Measurements from ENCODE around the gene LRRC8B.

The LRRC8B gene

GRCh38 chr1:89566761-89567174 lies 42.1 kb downstream of the LRRC8B start (continued):
- TF ChIP-seq, protein P1, sequence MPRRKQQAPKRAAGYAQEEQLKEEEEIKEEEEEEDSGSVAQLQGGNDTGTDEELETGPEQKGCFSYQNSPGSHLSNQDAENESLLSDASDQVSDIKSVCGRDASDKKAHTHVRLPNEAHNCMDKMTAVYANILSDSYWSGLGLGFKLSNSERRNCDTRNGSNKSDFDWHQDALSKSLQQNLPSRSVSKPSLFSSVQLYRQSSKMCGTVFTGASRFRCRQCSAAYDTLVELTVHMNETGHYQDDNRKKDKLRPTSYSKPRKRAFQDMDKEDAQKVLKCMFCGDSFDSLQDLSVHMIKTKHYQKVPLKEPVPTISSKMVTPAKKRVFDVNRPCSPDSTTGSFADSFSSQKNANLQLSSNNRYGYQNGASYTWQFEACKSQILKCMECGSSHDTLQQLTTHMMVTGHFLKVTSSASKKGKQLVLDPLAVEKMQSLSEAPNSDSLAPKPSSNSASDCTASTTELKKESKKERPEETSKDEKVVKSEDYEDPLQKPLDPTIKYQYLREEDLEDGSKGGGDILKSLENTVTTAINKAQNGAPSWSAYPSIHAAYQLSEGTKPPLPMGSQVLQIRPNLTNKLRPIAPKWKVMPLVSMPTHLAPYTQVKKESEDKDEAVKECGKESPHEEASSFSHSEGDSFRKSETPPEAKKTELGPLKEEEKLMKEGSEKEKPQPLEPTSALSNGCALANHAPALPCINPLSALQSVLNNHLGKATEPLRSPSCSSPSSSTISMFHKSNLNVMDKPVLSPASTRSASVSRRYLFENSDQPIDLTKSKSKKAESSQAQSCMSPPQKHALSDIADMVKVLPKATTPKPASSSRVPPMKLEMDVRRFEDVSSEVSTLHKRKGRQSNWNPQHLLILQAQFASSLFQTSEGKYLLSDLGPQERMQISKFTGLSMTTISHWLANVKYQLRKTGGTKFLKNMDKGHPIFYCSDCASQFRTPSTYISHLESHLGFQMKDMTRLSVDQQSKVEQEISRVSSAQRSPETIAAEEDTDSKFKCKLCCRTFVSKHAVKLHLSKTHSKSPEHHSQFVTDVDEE (CRISPR knock-in tag; IDR thresholded peaks at IDR 0.05) = no peak
- TF ChIP-seq ZNF8 (CRISPR knock-in tag; IDR thresholded peaks at IDR 0.05) (no peak), ZFP30 (CRISPR knock-in tag; IDR thresholded peaks at IDR 0.05) (no peak)

GRCh38 chr1:89567797-89568196 lies 43.2 kb downstream of the LRRC8B start:
- TF ChIP-seq GLIS3 (CRISPR knock-in tag; IDR thresholded peaks at IDR 0.05) = no peak
- TF ChIP-seq ISL1 (CRISPR knock-in tag; IDR thresholded peaks at IDR 0.05) = no peak
- TF ChIP-seq CSDC2 (CRISPR knock-in tag; IDR thresholded peaks at IDR 0.05) = no peak
- TF ChIP-seq SNAI2 (CRISPR knock-in tag; IDR thresholded peaks at IDR 0.05) = no peak
- no peak for TF ChIP-seq PATZ1 (CRISPR knock-in tag; IDR thresholded peaks at IDR 0.05; ENCODE audit: borderline replicate concordance)
- TF ChIP-seq, protein P2, sequence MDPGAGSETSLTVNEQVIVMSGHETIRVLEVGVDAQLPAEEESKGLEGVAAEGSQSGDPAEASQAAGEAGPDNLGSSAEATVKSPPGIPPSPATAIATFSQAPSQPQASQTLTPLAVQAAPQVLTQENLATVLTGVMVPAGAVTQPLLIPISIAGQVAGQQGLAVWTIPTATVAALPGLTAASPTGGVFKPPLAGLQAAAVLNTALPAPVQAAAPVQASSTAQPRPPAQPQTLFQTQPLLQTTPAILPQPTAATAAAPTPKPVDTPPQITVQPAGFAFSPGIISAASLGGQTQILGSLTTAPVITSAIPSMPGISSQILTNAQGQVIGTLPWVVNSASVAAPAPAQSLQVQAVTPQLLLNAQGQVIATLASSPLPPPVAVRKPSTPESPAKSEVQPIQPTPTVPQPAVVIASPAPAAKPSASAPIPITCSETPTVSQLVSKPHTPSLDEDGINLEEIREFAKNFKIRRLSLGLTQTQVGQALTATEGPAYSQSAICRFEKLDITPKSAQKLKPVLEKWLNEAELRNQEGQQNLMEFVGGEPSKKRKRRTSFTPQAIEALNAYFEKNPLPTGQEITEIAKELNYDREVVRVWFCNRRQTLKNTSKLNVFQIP (CRISPR knock-in tag; IDR thresholded peaks at IDR 0.05; ENCODE audit: borderline replicate concordance, low read depth) = no peak
- no peak for TF ChIP-seq TOX (CRISPR knock-in tag; IDR thresholded peaks at IDR 0.05; ENCODE audit: borderline replicate concordance)
- TF ChIP-seq ARNTL (CRISPR knock-in tag; IDR thresholded peaks at IDR 0.05; ENCODE audit: borderline replicate concordance, low read depth) = no peak
- no peak for TF ChIP-seq TCF4 (CRISPR knock-in tag; IDR thresholded peaks at IDR 0.05; ENCODE audit: borderline replicate concordance)
- no peak for TF ChIP-seq ZFP30 (CRISPR knock-in tag; IDR thresholded peaks at IDR 0.05)
- TF ChIP-seq RARB (CRISPR knock-in tag; IDR thresholded peaks at IDR 0.05) = no peak
- TF ChIP-seq ZNF8 (CRISPR knock-in tag; IDR thresholded peaks at IDR 0.05) = no peak
- TF ChIP-seq ZNF70 (CRISPR knock-in tag; IDR thresholded peaks at IDR 0.05) = no peak
- no peak for TF ChIP-seq ESRRG (CRISPR knock-in tag; IDR thresholded peaks at IDR 0.05)
- TF ChIP-seq, protein P3, sequence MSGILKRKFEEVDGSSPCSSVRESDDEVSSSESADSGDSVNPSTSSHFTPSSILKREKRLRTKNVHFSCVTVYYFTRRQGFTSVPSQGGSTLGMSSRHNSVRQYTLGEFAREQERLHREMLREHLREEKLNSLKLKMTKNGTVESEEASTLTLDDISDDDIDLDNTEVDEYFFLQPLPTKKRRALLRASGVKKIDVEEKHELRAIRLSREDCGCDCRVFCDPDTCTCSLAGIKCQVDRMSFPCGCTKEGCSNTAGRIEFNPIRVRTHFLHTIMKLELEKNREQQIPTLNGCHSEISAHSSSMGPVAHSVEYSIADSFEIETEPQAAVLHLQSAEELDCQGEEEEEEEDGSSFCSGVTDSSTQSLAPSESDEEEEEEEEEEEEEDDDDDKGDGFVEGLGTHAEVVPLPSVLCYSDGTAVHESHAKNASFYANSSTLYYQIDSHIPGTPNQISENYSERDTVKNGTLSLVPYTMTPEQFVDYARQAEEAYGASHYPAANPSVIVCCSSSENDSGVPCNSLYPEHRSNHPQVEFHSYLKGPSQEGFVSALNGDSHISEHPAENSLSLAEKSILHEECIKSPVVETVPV (CRISPR knock-in tag; IDR thresholded peaks at IDR 0.05) = no peak
- no peak for TF ChIP-seq ZNF565 (CRISPR knock-in tag; conservative IDR thresholded peaks at IDR 0.05; ENCODE audit: low read depth)
- TF ChIP-seq CREB5 (CRISPR knock-in tag; IDR thresholded peaks at IDR 0.05; ENCODE audit: low read depth) = no peak
- TF ChIP-seq OSR1 (CRISPR knock-in tag; IDR thresholded peaks at IDR 0.05) = no peak
- no peak for ATAC-seq

DNA sequence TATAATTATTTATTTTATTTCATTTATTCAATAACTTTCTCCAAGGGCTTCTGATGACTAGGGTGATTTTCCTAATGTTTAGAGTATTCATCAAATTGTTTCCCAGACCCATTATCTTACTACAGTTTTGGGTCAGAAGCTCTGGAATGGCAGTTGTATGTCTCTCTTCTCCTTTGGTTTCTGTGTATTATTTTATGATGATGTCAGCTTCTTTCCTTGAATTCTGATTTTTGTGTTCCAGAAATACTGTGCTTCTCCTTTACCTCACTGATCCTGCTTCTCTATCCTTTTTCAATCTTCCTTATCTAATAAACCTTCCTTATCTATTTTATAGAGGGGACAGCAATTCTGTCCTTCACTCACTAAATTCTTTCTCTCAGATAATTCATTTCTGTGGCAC lies 48.8 kb downstream of the LRRC8B start:
- ATAC-seq = no peak
- TF ChIP-seq ESRRG (CRISPR knock-in tag; IDR thresholded peaks at IDR 0.05) (no peak), ZC3H10 (CRISPR knock-in tag; IDR thresholded peaks at IDR 0.05) (no peak), PPARA (CRISPR knock-in tag; IDR thresholded peaks at IDR 0.05; ENCODE audit: borderline replicate concordance) (no peak), RARB (CRISPR knock-in tag; IDR thresholded peaks at IDR 0.05) (no peak), ZNF565 (CRISPR knock-in tag; conservative IDR thresholded peaks at IDR 0.05; ENCODE audit: low read depth) (no peak), BACH2 (CRISPR knock-in tag; IDR thresholded peaks at IDR 0.05; ENCODE audit: borderline replicate concordance) (no peak), ZFP30 (CRISPR knock-in tag; IDR thresholded peaks at IDR 0.05) (no peak), ZNF8 (CRISPR knock-in tag; IDR thresholded peaks at IDR 0.05) (no peak), SNAI2 (CRISPR knock-in tag; IDR thresholded peaks at IDR 0.05) (no peak), ARNTL (CRISPR knock-in tag; IDR thresholded peaks at IDR 0.05; ENCODE audit: borderline replicate concordance, low read depth) (no peak), TOX (CRISPR knock-in tag; IDR thresholded peaks at IDR 0.05; ENCODE audit: borderline replicate concordance) (no peak), TCF4 (CRISPR knock-in tag; IDR thresholded peaks at IDR 0.05; ENCODE audit: borderline replicate concordance) (no peak), OSR1 (CRISPR knock-in tag; IDR thresholded peaks at IDR 0.05) (no peak), PATZ1 (CRISPR knock-in tag; IDR thresholded peaks at IDR 0.05; ENCODE audit: borderline replicate concordance) (no peak), CREB5 (CRISPR knock-in tag; IDR thresholded peaks at IDR 0.05; ENCODE audit: low read depth) (no peak), ZFP3 (CRISPR knock-in tag; IDR thresholded peaks at IDR 0.05) (no peak), ISL1 (CRISPR knock-in tag; IDR thresholded peaks at IDR 0.05) (no peak), ZNF70 (CRISPR knock-in tag; IDR thresholded peaks at IDR 0.05) (no peak)
- TF ChIP-seq, protein P2 (CRISPR knock-in tag; IDR thresholded peaks at IDR 0.05; ENCODE audit: borderline replicate concordance, low read depth) = no peak

Measured in SK-N-SH treated with all-trans-retinoic acid at 6 μM for 48 hours (cell line).